Testis (tissue), 3 donors: ENCODE results near the gene NCEH1. TPM values are rescaled to one million over a fixed set of nuclear protein-coding genes. Genes with fewer than 3 reads are reported as not detected.

Source experiments
- DNase-seq: peaks from one replicate; pipeline ENCODE4 v3.0.0-alpha.2; 2019
- H3K27ac ChIP-seq, 2 donors: fragments of 200-600 bp; sonication (generic); one replicate each; pipeline ENCODE4 v1.5.1; 2019
- H3K27me3 ChIP-seq: fragments of 200-600 bp; sonication (generic); one replicate; pipeline ENCODE4 v1.5.1; 2019
- H3K36me3 ChIP-seq: fragments of 200-600 bp; sonication (generic); one replicate; pipeline ENCODE4 v1.5.1; 2017; ENCODE audit warnings: low read depth; ENCODE audit errors: missing control alignments
- H3K4me1 ChIP-seq: fragments of 200-600 bp; sonication (generic); one replicate; pipeline ENCODE4 v1.5.1; 2019
- H3K4me3 ChIP-seq, 2 donors: fragments of 200-600 bp; sonication (generic); one replicate each; pipeline ENCODE4 v1.5.1; 2017 to 2019
- H3K9me3 ChIP-seq: fragments of 200-600 bp; sonication (generic); one replicate; pipeline ENCODE4 v1.5.1; 2017
- CTCF ChIP-seq, 3 experiments: fragments of 450-650 bp in 2 of 3; fragments of 200-600 bp in 1 of 3; sonication (generic) in 1 of 3; IDR thresholded peaks; one replicate each; pipeline ENCODE4 v1.5.1; 2016 to 2019; ENCODE audit warnings: antibody characterized with exemption in 3 of 3, mild to moderate bottlenecking in 2 of 3, moderate library complexity in 1 of 3
- POLR2A ChIP-seq: fragments of 450-650 bp; IDR thresholded peaks from one replicate; pipeline ENCODE4 v1.6.1; 2017; ENCODE audit warnings: antibody characterized with exemption, mild to moderate bottlenecking, moderate library complexity
- WGBS, 2 donors: methylation state at CpG; one replicate each; pipeline ENCODE4 v1.1.5; 2018; 5-methylcytosine and 5-hydroxymethylcytosine counted together
- intact Hi-C: fragments of 100-400 bp; cut with DNase I; formaldehyde crosslinking; loops from one replicate; pipeline ENCODE4 v1.15.1; 2023; ENCODE audit warnings: low total_unique reads
- polyA plus RNA-seq: library from polyadenylated mRNA; stranded (reverse); fragments of 350-450 nt; fragmentation: Illumina TruSeq; extraction: RNeasy Lipid Tissue Mini Kit (QIAGEN cat#74804); gene quantifications from one replicate; pipeline ENCODE4 v1.2.3, GENCODE V29; 2014; ENCODE audit warnings: low read depth, low replicate concordance; ENCODE audit not compliant: insufficient read depth
- total RNA-seq, 2 donors: library from RNA; depleted of rRNA; stranded (reverse); fragments of >200 nt; gene quantifications; one replicate each; pipeline ENCODE4 v1.2.3, GENCODE V29; 2016

NCEH1 gene
- total and polyA plus RNA-seq, 3 donors from 2014 or later = 3.2 to 3.8 (median 3.3) TPM

GRCh38 chr3:172659246-172660002 lies 51.4 kb downstream of the NCEH1 start:
- WGBS, 2 donors = 66 to 77% methylated on average over 3 of the region's 3 CpGs
- no peak for DNase-seq
- intact Hi-C loops = no loop called here
- Histone ChIP-seq H3K4me1 (peaks cover 4% of the 10 kb centered on the region), H3K27me3 (no peaks in the 10 kb centered on the region), H3K27ac (no peak overlapping the region), H3K9me3 (no peaks in the 10 kb centered on the region), H3K36me3 (no peaks in the 10 kb centered on the region), H3K4me3 (no peak overlapping the region)
- TF ChIP-seq CTCF (IDR thresholded peaks at IDR 0.05) (no peak), POLR2A (no peak)

- no peak for TF ChIP-seq CTCF (IDR thresholded peaks at IDR 0.05)
- TF ChIP-seq POLR2A = no peak
- WGBS, 2 donors = 59 to 67% methylated on average over 6 of the region's 6 CpGs
- Histone ChIP-seq H3K4me3 (no peak overlapping the region), H3K27ac (no peak overlapping the region), H3K4me1 (peaks cover 4% of the 10 kb centered on the region), H3K27me3 (no peaks in the 10 kb centered on the region), H3K9me3 (no peaks in the 10 kb centered on the region), H3K36me3 (no peaks in the 10 kb centered on the region)
- intact Hi-C loops = no loop called here
- peak; percentile 48 for DNase-seq
Measured at GRCh38 chr3:172658344-172659245, 52.3 kb downstream of the NCEH1 start.

GRCh38 chr3:172656602-172657001 lies 54.3 kb downstream of the NCEH1 start:
- Histone ChIP-seq H3K36me3 (no peaks in the 10 kb centered on the region), H3K9me3 (no peaks in the 10 kb centered on the region), H3K4me1 (peaks cover 4% of the 10 kb centered on the region), H3K27ac (no peak overlapping the region), H3K27me3 (no peaks in the 10 kb centered on the region), H3K4me3 (no peak overlapping the region)
- DNase-seq = no peak
- TF ChIP-seq POLR2A (no peak), CTCF (IDR thresholded peaks at IDR 0.05) (no peak)
- 81 to 89% methylated on average over 8 of the region's 8 CpGs for WGBS, 2 donors
- intact Hi-C loops = no loop called here

GRCh38 chr3:172655388-172655787 lies 55.5 kb downstream of the NCEH1 start:
- DNase-seq = no peak
- H3K4me1 ChIP-seq = peaks cover 4% of the 10 kb centered on the region
- H3K36me3 ChIP-seq = no peaks in the 10 kb centered on the region
- TF ChIP-seq CTCF (IDR thresholded peaks at IDR 0.05) = no peak
- no peak for TF ChIP-seq POLR2A
- no peak overlapping the region for H3K27ac ChIP-seq
- H3K9me3 ChIP-seq = no peaks in the 10 kb centered on the region
- intact Hi-C loops = no loop called here
- H3K4me3 ChIP-seq = no peak overlapping the region
- H3K27me3 ChIP-seq = no peaks in the 10 kb centered on the region
- 96 to 97% methylated on average over 5 of the region's 5 CpGs for WGBS, 2 donors
